ENCODE measurements around the gene UBAC2. TPM values are rescaled to one million over a fixed set of nuclear protein-coding genes. Genes with fewer than 3 reads are reported as not detected.

UBAC2 gene
- total and polyA plus RNA-seq, 2 donors (not counting 3 experiments of a cell fraction or from before 2014, with no cell fraction given), result 45.7 to 54.4 TPM

DNA sequence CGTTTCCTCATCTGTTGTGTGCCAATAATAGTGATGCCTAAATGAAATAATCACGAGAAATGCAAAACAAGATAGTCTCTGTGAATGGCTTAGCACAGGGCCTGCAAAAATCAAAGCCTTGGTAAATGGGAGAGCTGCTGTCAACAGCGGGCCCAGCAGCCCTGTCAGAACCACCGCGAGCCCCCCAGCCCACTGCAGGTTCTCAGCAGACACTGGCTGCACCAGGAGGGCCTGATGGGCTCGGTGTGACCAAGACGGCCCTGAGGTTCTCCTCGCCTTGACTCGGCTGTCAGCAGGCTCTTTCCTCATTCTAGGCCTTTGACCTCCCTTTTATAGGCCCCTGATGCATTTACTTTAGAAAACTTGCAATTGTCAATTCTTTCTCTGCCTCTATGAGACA is 197.4 kb downstream of the UBAC2 start:
- FAIRE-seq, result no peak

More for the DNA sequence above, 197.4 kb downstream of the UBAC2 start:
- H3K27me3 ChIP-seq (ENCODE audit: control insufficient read depth in 2 of 2, insufficient read depth in 2 of 2, low read length in 2 of 2), result no peaks in the 10 kb centered on the region
- no TSS peak for BruUV-seq (replicated peaks)
- no peaks in the 10 kb centered on the region for H4K20me1 ChIP-seq (replicated peaks; ENCODE audit: control insufficient read depth, extremely low read depth, insufficient read depth, low read length)
- intact Hi-C loops (cut with micrococcal nuclease), result no loop called here
- ChIA-PET CTCF (interaction anchor here (1.4 to 1.5 kb wide), 2 partner anchors 42 to 129 kb away, joined by 3 to 4 read pairs; no protein-coding TSS in a partner anchor), POLR2A (no interaction called here)
- dilution Hi-C loops (cut with MboI; ENCODE audit: extremely low pct_ligation_motif_present, low sequenced_read_pairs), result no loop called here
- no peak overlapping the region for H3K4me3 ChIP-seq (replicated peaks in 1 of 3; ENCODE audit: insufficient read depth in 1 of 3, low read depth in 1 of 3, low read length in 3 of 3)
- TF ChIP-seq EZH2 (IDR thresholded peaks at IDR 0.05; ENCODE audit: borderline replicate concordance, low read depth, low read length, severe bottlenecking), result no peak
- TF ChIP-seq, protein P1, sequence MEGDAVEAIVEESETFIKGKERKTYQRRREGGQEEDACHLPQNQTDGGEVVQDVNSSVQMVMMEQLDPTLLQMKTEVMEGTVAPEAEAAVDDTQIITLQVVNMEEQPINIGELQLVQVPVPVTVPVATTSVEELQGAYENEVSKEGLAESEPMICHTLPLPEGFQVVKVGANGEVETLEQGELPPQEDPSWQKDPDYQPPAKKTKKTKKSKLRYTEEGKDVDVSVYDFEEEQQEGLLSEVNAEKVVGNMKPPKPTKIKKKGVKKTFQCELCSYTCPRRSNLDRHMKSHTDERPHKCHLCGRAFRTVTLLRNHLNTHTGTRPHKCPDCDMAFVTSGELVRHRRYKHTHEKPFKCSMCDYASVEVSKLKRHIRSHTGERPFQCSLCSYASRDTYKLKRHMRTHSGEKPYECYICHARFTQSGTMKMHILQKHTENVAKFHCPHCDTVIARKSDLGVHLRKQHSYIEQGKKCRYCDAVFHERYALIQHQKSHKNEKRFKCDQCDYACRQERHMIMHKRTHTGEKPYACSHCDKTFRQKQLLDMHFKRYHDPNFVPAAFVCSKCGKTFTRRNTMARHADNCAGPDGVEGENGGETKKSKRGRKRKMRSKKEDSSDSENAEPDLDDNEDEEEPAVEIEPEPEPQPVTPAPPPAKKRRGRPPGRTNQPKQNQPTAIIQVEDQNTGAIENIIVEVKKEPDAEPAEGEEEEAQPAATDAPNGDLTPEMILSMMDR (IDR thresholded peaks at IDR 0.05; ENCODE audit: extremely low read depth in 1 of 2, insufficient read depth in 1 of 2, low read depth in 1 of 2, low read length in 2 of 2), result no peak
- TF ChIP-seq GATA2 (IDR thresholded peaks at IDR 0.05; ENCODE audit: insufficient read depth, insufficient read length, low read depth, low read length), result no peak
- no peak for TF ChIP-seq JUN (IDR thresholded peaks at IDR 0.05; ENCODE audit: borderline replicate concordance, insufficient read depth, insufficient read length, low read depth)
- TF ChIP-seq POLR2A (IDR thresholded peaks at IDR 0.05; ENCODE audit: low read depth, low read length), result no peak
- no peak for TF ChIP-seq MAX (IDR thresholded peaks at IDR 0.05; ENCODE audit: insufficient read depth, insufficient read length)
- no peak for TF ChIP-seq FOS (IDR thresholded peaks at IDR 0.05; ENCODE audit: borderline replicate concordance, insufficient read depth, low read length)
- no peak for TF ChIP-seq MYC (IDR thresholded peaks at IDR 0.05; ENCODE audit: low read depth, low read length)
- TF ChIP-seq POLR2AphosphoS5 (IDR thresholded peaks at IDR 0.05; ENCODE audit: insufficient read depth, low read depth, low read length), result no peak
- no peaks in the 10 kb centered on the region for H3K4me1 ChIP-seq (ENCODE audit: control insufficient read depth, extremely low read depth, insufficient read depth, low read length)
- H3K9me3 ChIP-seq (replicated peaks; ENCODE audit: control insufficient read depth, insufficient read depth, low read length), result no peaks in the 10 kb centered on the region
- no peaks in the 10 kb centered on the region for H3K36me3 ChIP-seq (ENCODE audit: control insufficient read depth in 2 of 2, extremely low read depth in 1 of 2, insufficient read depth in 2 of 2, low read length in 2 of 2)
- no peaks in the 10 kb centered on the region for H3K9me1 ChIP-seq (replicated peaks; ENCODE audit: control insufficient read depth, extremely low read depth, insufficient read depth, low read length)
- H3K4me2 ChIP-seq (ENCODE audit: insufficient read depth, low read length), result no peak overlapping the region
- H2AFZ ChIP-seq (ENCODE audit: low read depth, low read length), result no peak overlapping the region
- no peak for DNase-seq (ENCODE audit: low read depth, low spot score)
- no peak overlapping the region for H3K9ac ChIP-seq (replicated peaks; ENCODE audit: extremely low read depth, insufficient read depth, low read length)
- no peaks in the 10 kb centered on the region for H3K79me2 ChIP-seq (ENCODE audit: control insufficient read depth, insufficient read depth, low read length)
- H3K27ac ChIP-seq (ENCODE audit: insufficient read depth, low read depth, low read length), result no peak overlapping the region
